ENCODE data around the gene KIF5B. TPM values are rescaled to one million over a fixed set of nuclear protein-coding genes. Genes with fewer than 3 reads are reported as not detected.

The KIF5B gene
- total and polyA plus RNA-seq, 2 experiments from 2014 or later: 49.4 to 90.3 TPM

DNA sequence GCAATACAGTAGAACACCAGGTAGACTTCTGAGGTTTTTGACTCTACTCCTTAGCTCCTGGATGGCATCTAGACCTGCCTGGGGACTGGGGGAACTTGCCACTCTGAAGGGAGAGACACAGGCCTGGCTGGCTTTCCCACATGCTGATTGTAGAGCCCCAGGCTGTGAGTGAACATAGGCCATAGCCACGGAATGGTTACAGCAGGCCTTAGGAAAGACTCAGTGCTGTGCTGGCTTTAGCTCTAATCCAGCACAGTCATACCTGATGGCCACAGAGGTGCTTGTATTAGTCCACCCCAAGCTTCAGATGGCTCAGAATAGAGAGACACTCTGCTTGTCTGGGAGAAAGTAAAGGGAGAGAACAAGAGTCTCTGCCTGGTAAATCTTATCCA is 92.6 kb downstream of the KIF5B start:
- Histone ChIP-seq H3K9me3 (ENCODE audit: low read depth) (no peaks in the 10 kb centered on the region), H3K27me3 (no peaks in the 10 kb centered on the region), H3K4me1 (ENCODE audit: low read depth) (no peaks in the 10 kb centered on the region), H3K4me3 (no peak overlapping the region), H3K36me3 (no peaks in the 10 kb centered on the region), H3K27ac (no peak overlapping the region)
- TF ChIP-seq, protein P1, sequence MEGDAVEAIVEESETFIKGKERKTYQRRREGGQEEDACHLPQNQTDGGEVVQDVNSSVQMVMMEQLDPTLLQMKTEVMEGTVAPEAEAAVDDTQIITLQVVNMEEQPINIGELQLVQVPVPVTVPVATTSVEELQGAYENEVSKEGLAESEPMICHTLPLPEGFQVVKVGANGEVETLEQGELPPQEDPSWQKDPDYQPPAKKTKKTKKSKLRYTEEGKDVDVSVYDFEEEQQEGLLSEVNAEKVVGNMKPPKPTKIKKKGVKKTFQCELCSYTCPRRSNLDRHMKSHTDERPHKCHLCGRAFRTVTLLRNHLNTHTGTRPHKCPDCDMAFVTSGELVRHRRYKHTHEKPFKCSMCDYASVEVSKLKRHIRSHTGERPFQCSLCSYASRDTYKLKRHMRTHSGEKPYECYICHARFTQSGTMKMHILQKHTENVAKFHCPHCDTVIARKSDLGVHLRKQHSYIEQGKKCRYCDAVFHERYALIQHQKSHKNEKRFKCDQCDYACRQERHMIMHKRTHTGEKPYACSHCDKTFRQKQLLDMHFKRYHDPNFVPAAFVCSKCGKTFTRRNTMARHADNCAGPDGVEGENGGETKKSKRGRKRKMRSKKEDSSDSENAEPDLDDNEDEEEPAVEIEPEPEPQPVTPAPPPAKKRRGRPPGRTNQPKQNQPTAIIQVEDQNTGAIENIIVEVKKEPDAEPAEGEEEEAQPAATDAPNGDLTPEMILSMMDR (IDR thresholded peaks at IDR 0.05; ENCODE audit: low read depth, low read length): no peak
- DNase-seq (ENCODE audit: low read depth in 1 of 2, low spot score in 1 of 2): no peak

DNA sequence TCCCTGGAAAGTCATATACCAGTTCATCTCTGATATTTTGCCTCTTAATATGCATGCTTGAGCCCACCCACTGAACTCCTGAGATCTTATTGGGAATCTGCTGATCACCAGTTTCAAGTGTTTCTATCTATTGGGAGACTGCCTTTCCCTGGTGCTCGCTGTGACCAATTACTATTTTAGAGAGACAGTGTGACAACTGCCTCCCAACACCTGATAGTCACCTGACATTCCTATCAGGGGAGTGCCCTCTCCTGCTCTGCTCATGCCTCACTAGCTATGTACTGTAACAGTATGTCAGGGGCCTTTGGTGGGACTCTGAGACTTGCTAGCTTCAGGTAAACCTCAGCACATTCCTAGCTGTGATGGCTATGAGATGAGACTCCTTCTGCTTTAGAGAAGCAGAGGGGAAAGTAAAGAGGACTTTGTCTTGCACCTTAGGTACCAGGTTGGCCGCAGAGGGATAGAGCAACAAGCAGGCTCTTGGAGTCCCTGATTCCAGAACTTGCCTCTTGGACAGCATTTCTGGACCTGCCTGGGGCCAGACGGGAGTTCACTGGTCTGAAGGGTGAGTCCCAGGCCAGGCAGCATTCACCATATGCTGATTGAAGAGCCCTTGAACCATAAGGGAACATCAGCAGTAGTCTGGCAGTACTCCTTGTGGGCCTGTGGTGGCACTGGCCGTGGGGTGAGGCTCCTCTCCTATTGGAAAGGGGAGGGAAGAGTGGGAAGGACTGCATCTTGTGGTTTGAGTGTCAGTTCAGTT is 93.2 kb downstream of the KIF5B start:
- TF ChIP-seq, protein P1 (IDR thresholded peaks at IDR 0.05; ENCODE audit: low read depth, low read length): no peak
- no peaks in the 10 kb centered on the region for H3K4me1 ChIP-seq (ENCODE audit: low read depth)
- no peaks in the 10 kb centered on the region for H3K9me3 ChIP-seq (ENCODE audit: low read depth)
- DNase-seq (ENCODE audit: low read depth in 1 of 2, low spot score in 1 of 2): no peak
- H3K36me3 ChIP-seq: no peaks in the 10 kb centered on the region
- H3K27me3 ChIP-seq: no peaks in the 10 kb centered on the region
- H3K27ac ChIP-seq: no peak overlapping the region
- no peak overlapping the region for H3K4me3 ChIP-seq

DNA sequence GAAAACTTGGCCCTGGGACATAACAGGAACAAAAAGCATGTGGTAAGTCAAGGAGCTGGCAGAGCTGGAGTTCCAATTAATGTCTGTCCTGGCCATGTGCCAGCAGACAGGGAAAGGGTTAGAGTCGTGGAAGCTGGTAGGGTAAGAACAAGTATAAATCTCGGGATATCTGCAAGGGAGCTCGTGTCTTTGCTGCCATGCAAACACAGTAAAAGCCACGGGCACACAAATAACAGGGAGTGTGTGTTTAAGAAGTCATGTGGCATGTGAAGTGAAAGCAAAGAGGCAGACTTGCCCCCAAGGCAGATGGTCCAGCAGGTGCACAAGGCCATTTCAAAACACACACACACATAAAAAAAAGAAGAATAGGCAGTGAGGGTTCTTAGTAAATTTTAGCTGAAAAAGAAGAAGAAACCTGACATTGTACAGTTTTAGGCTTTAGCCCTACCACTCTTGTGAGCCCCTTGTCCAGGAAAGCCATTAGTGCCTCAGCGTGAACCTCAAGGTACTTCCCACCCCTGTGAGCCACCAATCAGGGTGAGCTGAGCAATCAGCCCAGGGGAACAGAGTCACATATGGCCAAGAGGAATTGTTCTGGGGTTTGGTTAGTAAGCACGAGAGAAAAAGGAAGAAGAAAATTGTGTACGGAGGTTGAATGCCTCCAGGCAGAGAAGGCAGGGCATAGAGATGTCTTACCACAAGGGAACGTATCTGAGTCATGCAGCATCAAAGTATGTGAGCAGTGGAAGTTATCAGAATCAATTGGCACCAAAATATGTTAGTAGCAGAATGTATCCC is 94.7 kb downstream of the KIF5B start:
- Histone ChIP-seq H3K27me3 (no peaks in the 10 kb centered on the region), H3K36me3 (no peaks in the 10 kb centered on the region), H3K4me1 (ENCODE audit: low read depth) (no peaks in the 10 kb centered on the region), H3K9me3 (ENCODE audit: low read depth) (no peaks in the 10 kb centered on the region), H3K4me3 (no peak overlapping the region), H3K27ac (no peak overlapping the region)
- TF ChIP-seq, protein P1 (IDR thresholded peaks at IDR 0.05; ENCODE audit: low read depth, low read length): no peak
- DNase-seq (ENCODE audit: low read depth in 1 of 2, low spot score in 1 of 2): peak in 1 of 2 donors; percentile 25

DNA sequence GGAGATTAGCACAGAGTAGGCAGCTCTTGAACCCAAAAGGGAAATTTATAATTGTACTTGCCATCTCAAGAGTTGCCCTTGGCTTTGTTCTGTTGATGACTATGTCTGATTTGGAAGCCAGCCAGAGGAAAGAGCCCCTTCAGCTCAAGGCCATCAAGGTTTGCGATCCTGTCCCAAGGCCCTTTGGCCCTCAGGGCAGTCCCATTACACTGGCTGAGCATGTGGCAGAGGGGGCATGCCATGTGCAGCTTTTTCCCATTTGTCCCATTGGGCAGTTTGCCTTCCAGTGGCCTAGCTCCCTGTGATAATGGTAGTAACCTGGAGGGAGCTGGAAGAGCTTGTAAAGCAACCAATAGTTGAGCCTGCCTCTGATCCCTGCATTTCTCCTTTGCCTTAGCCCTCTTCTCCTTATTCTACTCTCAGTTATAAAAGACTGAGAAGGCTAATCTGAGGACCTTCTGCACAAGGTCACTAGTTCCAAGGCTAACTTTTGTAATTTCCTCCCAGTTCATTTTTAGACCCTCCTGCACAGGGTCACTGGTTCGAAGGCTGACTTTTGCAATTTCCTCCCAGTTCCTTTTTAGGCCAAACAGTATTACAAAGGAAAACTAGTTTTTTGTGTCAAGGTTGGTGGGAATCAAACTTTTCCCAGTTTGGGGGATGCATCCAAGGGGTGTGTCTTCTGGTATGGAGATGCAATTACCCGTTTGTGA is 96.6 kb downstream of the KIF5B start:
- no peaks in the 10 kb centered on the region for H3K4me1 ChIP-seq (ENCODE audit: low read depth)
- no peaks in the 10 kb centered on the region for H3K9me3 ChIP-seq (ENCODE audit: low read depth)
- no peak for DNase-seq (ENCODE audit: low read depth in 1 of 2, low spot score in 1 of 2)
- no peaks in the 10 kb centered on the region for H3K27me3 ChIP-seq
- no peaks in the 10 kb centered on the region for H3K36me3 ChIP-seq
- no peak overlapping the region for H3K4me3 ChIP-seq
- H3K27ac ChIP-seq: no peak overlapping the region
- TF ChIP-seq, protein P1 (IDR thresholded peaks at IDR 0.05; ENCODE audit: low read depth, low read length): no peak

Other genes starting within 250 kb of the KIF5B start
- gene ARHGAP12, start 127.6 kb downstream of the KIF5B start, total RNA-seq: 25.2 and 29.1 TPM in 2 replicates
- 12.7 and 18.7 TPM in 2 replicates for gene ARHGAP12, start 127.6 kb downstream of the KIF5B start, polyA plus RNA-seq